Loucy (cell line): ENCODE results near the gene AUP1.

ENCODE experiments used
- CTCF ChIP-seq: fragments of 200-600 bp; sonication (generic); conservative IDR thresholded peaks from 2 replicates; pipeline ENCODE4 v1.5.1; 2014; ENCODE audit warnings: mild to moderate bottlenecking, antibody characterized with exemption, low read length
- EZH2phosphoT487 ChIP-seq: fragments of 200-600 bp; IDR thresholded peaks from 2 replicates; pipeline ENCODE4 v1.6.1; 2018; ENCODE audit warnings: antibody characterized with exemption, mild to moderate bottlenecking, moderate library complexity, borderline replicate concordance

GRCh38 chr2:74526649-74527230 is 2.8 kb downstream of the AUP1 start:
- no peak for TF ChIP-seq CTCF
- no peak for TF ChIP-seq EZH2phosphoT487
